Measurements from ENCODE around the gene CCDC148. TPM values are rescaled to one million over a fixed set of nuclear protein-coding genes. Genes with fewer than 3 reads are reported as not detected.

The CCDC148 gene
- total RNA-seq, 1 donor from 2014 or later = 0.35 TPM

DNA sequence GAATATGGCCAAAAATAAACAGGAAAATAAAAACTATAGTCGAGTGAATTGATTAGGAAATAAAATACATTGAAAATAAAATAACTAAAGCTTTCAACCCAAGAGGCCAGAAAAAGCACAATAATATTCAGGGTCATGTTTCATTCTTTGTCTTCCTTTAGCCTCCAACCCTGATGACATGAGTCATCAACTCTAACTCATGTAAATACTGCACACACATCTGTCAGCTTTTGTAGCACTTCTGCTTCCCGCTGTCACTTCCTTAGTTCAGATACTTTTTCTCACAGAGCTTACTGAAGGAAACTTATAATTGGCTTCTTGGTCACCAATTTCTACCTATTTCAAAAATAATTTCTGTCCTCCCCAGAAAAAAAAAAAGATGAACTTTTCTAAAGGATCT, 242.1 kb downstream of the CCDC148 start:
- no peak for DNase-seq (ENCODE audit: low spot score)

DNA sequence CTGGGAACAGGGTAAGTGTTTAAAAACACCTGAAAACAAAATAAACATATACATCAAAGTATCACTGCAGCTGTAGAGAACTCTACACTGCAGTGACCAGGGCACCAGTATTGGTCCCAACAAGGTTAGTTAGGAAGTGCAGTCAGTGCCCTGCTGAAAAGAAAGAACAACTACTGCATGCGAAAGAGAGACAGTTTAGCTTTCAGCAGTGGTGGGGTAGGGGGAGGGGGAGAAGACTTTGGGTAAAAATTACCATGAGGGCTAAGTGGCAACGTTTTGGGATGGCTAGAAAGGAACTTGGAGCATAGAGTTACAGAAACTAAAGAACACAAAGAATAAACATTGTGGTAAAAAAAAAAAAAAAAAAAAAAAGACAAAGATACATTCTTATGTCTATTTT, 242.8 kb downstream of the CCDC148 start:
- DNase-seq (ENCODE audit: low spot score) = no peak

GRCh38 chr2:158212301-158212700, 244.3 kb downstream of the CCDC148 start:
- no peak for DNase-seq (ENCODE audit: low spot score)

GRCh38 chr2:158211502-158211901, 245.1 kb downstream of the CCDC148 start:
- DNase-seq (ENCODE audit: low spot score) = no peak

DNA sequence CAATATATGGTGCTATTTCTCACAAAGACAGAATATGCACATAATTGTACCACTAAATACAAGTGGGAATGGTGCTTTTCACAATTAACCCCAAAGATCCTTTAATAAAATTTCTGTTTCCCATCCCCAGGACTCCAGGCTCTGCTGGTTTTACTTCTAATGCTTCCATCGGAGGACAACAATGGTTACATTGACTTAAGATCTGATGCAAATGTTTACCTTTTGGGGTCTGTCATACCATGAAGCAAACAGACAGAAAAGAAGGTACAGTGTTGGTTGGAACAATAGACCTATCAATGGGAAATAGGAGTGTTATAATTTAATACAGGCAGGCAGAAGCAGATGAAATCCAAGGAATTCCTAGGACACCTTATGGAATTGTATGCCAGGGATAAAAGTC, 249.2 kb downstream of the CCDC148 start:
- no peak for DNase-seq (ENCODE audit: low spot score)

DNA sequence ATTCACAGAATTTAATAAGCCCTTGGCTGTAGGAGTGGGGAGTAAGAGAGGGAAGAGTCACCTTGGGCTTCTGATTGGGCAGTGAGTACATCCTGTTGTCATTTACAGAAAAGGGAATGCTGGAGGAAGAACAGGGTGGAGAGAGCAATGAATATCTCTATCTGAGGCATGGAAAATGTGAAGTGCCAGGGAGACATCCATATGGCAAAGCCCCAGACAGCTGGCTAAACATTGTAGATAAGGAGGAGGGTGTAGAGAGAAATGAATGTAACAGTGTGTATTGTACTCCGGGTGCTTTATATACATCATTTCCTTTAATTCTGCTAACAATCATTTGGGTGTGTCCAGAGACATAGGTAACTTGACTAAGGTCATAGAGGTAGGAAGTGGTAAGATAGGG, 251.3 kb downstream of the CCDC148 start:
- no peak for DNase-seq (ENCODE audit: low spot score)

DNA sequence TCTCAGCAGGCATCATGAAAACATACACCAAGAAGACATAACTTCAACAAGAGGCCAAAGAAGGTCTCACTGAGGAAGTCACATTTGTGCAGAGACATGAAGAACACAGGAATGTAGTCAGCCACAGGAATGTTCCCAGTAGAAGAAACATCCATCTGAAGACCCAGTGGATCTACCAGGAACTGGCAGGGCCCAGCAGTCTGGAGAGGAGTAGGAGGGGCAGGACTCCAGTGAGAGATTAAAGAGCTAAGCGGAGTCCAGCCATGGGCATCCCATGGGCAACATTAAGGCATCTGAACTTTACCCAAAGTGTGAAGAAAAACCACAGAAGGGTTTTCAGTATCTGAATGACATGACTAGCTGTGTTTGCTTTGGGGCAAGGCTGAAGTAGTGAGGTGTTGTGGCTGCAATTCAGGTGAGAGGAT, 251.8 kb downstream of the CCDC148 start:
- DNase-seq (ENCODE audit: low spot score) = no peak

DNA sequence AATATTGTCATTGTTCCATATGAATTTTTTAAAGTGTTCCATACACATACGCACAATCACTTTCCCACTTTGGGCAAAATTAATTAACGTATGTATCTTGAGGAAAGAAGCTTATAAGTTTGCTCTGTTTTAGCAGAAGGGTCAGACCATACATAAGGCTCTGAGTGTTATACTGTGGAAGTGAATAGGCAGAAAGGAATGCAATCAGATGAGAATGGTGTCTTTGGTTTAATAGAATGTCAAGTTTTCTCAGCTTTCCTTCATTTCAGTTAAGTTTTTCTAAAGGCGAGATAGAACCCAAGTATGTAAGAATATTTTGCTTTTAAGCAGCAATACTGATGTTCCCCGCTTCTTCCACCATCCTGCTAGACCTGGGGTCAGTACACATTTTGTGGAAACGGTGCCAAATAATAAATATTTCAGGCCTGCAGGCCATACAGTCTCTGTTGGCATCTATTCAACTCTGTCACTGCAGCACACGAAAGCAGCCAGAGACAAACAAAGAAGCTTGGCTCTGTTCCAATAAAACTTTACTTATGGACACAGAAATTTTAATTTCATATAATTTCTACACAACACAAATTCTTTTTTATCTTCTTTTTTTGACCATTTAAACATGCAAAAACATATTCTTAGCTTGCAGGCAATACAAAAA, 254.3 kb downstream of the CCDC148 start:
- no peak for DNase-seq (ENCODE audit: low spot score)

- DNase-seq (ENCODE audit: low spot score) = no peak
Measured at GRCh38 chr2:158199928-158200650, 256.5 kb downstream of the CCDC148 start.

GRCh38 chr2:158197940-158198339, 258.6 kb downstream of the CCDC148 start:
- no peak for DNase-seq (ENCODE audit: low spot score)

GRCh38 chr2:158194229-158194628, 262.3 kb downstream of the CCDC148 start:
- DNase-seq (ENCODE audit: low spot score) = no peak

DNA sequence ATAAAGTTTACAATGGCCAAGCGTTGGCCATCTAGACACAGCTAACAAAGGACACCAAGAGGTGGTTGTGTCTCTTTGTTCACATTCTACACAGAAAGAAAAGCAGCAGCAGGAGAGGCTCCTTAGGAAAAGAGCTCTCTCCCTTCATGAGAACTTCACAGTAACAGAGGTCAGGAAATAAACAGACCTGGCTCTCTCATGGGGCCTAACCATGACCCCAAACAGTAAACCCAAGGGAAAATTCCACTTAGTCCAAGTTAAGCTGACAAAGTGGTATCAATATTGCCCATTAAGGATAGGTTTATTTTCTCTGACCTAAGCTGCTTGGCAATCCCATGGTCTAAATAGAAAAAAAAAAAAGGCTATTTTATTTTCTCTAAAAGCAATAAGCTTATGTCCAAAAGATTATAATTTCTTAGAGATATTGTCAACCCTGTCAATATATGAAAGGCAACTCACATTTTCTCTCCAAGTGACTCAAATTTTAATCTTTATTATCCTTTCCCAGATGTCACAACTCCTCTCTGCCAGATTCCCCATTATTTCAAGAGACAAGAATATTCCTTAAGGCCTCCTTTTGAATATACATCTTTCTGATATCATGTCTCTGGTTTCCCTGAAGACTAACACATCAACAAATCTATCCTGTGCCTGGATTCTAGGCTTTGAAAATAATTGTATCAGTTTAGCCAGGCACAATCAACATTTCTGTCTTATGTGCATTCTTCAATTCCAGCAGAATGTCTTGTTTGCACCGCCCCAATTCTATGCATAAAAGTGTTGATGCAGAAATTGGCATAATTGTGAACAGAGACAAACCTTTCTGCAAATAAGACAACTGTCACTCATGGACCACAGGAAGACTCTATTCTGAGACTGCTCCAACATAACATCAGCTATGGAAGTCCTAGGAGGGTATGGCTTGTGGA, 263.8 kb downstream of the CCDC148 start:
- DNase-seq (ENCODE audit: low spot score) = no peak

GRCh38 chr2:158191076-158191895, 265.3 kb downstream of the CCDC148 start:
- no peak for DNase-seq (ENCODE audit: low spot score)

GRCh38 chr2:158189526-158189925, 267.0 kb downstream of the CCDC148 start:
- DNase-seq (ENCODE audit: low spot score) = no peak

DNA sequence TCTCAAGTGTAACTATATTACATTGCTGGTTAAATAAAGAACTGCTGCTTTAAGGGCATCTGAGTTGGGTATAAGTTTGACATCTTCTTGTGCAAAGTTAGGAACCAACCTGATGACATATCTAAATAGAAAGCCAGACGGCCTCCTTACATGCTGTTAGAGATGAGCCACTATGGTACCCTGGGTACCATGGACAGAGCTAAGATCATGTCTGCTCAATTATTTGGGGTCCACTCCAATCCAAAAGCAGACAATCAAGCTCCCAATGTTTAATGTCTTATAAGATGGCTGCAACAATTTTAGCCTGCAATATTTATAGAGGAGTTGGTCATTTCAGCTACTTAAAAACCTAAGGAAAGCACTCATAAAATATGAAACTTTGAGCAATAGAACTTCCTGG, 268.6 kb downstream of the CCDC148 start:
- no peak for DNase-seq (ENCODE audit: low spot score)

DNA sequence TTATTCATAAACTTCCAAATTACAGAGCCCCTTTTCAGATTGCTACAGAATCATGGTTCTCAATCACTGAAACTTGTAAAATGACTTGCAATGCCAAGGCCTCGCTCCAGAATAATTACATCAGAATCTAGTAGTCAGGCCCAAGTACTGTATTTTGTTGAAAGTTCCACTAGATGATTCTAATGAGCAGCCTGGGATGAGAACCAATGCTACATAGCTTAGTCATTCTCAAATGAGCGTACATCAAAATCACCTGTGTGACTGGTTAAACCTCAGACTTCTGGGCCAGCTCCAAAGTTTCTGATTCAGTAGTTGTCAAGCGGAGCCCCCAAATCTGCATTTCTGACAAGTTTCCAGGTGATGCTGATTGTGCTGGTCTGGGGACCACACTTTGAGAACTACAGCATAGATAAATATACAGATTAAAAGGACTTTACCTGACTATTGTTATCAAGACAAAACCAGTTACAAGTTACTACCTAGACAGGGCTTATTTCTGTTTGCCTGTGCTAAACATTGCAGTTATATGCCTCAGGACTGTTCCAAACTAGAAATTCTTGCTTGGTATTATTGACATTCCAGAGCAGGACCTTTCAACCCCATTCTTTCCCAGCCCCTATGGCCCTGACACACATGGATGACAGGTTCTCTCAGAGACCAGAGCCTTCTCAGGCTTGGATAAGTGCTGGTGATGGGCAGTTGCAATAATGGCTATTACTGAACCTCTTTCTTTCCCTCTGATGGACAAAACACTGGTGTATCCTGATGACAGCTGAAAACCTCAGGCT, 271.8 kb downstream of the CCDC148 start:
- no peak for DNase-seq (ENCODE audit: low spot score)

GRCh38 chr2:158184001-158184400, 272.6 kb downstream of the CCDC148 start:
- no peak for DNase-seq (ENCODE audit: low spot score)

DNA sequence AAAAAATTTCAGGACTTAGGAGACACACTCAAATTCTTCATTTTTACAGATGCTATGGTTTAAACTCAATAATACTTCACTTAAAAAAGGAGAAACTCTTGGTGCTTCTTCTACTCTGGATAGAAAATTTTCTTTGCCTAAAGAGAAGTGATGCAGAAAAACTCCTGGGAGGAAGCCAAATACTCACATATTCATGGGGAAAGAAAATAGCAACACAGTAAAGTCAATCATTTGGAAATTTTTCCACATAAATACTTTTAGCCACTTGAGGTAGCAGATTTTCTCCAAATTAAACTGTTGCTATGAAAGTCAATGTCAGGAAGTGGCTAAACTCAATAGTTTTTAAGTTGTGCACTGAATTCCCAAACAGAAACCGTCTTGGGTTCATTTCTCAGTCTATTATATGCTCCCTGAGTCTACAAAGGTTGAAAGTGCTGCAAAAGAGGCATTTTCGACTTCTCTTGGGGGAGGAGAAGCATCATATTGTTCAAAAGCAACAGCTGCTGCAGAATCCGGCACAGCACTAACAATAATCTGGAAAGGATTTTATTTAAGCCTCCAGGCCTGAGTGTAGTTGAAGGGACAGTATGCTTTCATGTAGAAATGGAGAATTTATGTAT, 273.8 kb downstream of the CCDC148 start:
- DNase-seq (ENCODE audit: low spot score) = no peak

DNA sequence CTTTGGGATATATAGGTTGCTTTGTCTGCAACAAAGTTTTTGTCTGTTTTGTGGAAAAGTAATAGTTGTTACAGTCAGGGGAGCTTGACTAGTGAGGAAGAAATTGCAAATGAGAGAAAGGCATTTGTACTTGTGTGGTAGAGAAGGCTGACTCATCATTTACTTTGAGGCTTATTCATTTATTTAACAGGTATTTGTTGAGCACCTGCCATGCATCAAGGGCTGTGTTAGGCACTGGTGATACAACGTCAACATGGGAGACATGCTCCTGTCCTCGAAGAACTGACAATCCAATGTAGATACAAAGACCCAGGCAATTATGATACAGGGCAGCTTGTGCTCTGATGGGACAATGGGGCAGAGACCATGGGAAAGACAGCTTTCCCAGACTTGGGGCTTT, 275.4 kb downstream of the CCDC148 start:
- no peak for DNase-seq (ENCODE audit: low spot score)

GRCh38 chr2:158179660-158180059, 276.9 kb downstream of the CCDC148 start:
- DNase-seq (ENCODE audit: low spot score) = no peak
